Keratinocyte (primary cell): Measurements from ENCODE around the gene NADSYN1. TPM values are rescaled to one million over a fixed set of nuclear protein-coding genes. Genes with fewer than 3 reads are reported as not detected.

Experiments
- DNase-seq: peaks from one replicate; pipeline ENCODE4 v3.0.0-alpha.2; 2011; ENCODE audit warnings: low read depth, missing footprints, low spot score
- FAIRE-seq: peaks from 2 replicates; lab custom pipeline; 2011; peaks lifted over from hg19 to GRCh38; lab: Jason Lieb, UNC
- H2AFZ ChIP-seq: 2 replicates; pipeline ENCODE4 v1.6.0; 2012; ENCODE audit warnings: low read length, control low read depth, inconsistent platforms; ENCODE audit not compliant: control insufficient read depth
- H3K27ac ChIP-seq: 2 replicates; pipeline ENCODE4 v1.5.1; 2011; ENCODE audit warnings: low read length; ENCODE audit not compliant: control insufficient read depth, insufficient read depth
- H3K27me3 ChIP-seq: 3 replicates; pipeline ENCODE4 v1.6.0; 2011; ENCODE audit warnings: low read length; ENCODE audit not compliant: control insufficient read depth, insufficient read depth; ENCODE audit errors: extremely low read depth
- H3K36me3 ChIP-seq, 2 experiments: 2 replicates in 1 of 2; 3 replicates in 1 of 2; pipeline ENCODE4 v1.5.1; 2011; ENCODE audit warnings: low read length in 2 of 2, mild to moderate bottlenecking in 1 of 2; ENCODE audit not compliant: control insufficient read depth in 2 of 2, insufficient read depth in 2 of 2; ENCODE audit errors: extremely low read depth in 1 of 2
- H3K4me1 ChIP-seq: 3 replicates; pipeline ENCODE4 v1.5.1; 2011; ENCODE audit warnings: low read length; ENCODE audit not compliant: control insufficient read depth, insufficient read depth; ENCODE audit errors: extremely low read depth
- H3K4me2 ChIP-seq: 3 replicates; pipeline ENCODE4 v1.6.0; 2011; ENCODE audit warnings: low read depth, low read length; ENCODE audit not compliant: control insufficient read depth, insufficient read depth; ENCODE audit errors: extremely low read depth
- H3K4me3 ChIP-seq, 3 experiments: fragments of 200-600 bp in 1 of 3; sonication (generic) in 1 of 3; 2 replicates in 2 of 3; 3 replicates in 1 of 3; pipeline ENCODE4 v1.5.1; 2011 to 2016; ENCODE audit warnings: low read length in 3 of 3, mild to moderate bottlenecking in 3 of 3, control low read depth in 2 of 3, inconsistent platforms in 1 of 3, low read depth in 1 of 3, mixed read lengths in 1 of 3, mixed run types in 1 of 3, moderate library complexity in 1 of 3; ENCODE audit not compliant: control insufficient read depth in 2 of 3, insufficient read depth in 2 of 3; ENCODE audit errors: extremely low read depth in 1 of 3
- H3K79me2 ChIP-seq: 2 replicates; pipeline ENCODE4 v1.6.0; 2012; ENCODE audit warnings: low read length; ENCODE audit not compliant: control insufficient read depth, insufficient read depth
- H3K9ac ChIP-seq: 3 replicates; pipeline ENCODE4 v1.6.0; 2011; ENCODE audit warnings: low read length; ENCODE audit not compliant: control insufficient read depth, insufficient read depth; ENCODE audit errors: extremely low read depth
- H3K9me1 ChIP-seq: 3 replicates; pipeline ENCODE4 v1.6.0; 2011; ENCODE audit warnings: low read length; ENCODE audit not compliant: control insufficient read depth, insufficient read depth; ENCODE audit errors: extremely low read depth
- H3K9me3 ChIP-seq: 2 replicates; pipeline ENCODE4 v1.5.1; 2012; ENCODE audit warnings: low read depth, low read length; ENCODE audit not compliant: control insufficient read depth
- H4K20me1 ChIP-seq: 3 replicates; pipeline ENCODE4 v1.6.0; 2011; ENCODE audit warnings: low read length; ENCODE audit not compliant: control insufficient read depth, insufficient read depth; ENCODE audit errors: extremely low read depth
- EZH2 ChIP-seq: IDR thresholded peaks from one replicate; pipeline ENCODE4 v1.6.1; 2012; ENCODE audit warnings: inconsistent platforms, mild to moderate bottlenecking, low read length, moderate library complexity
- dilution Hi-C: fragments of 300-500 bp; cut with MboI; formaldehyde crosslinking; loops from one replicate; pipeline ENCODE4 v1.7.0; 2020; ENCODE audit warnings: low sequenced_read_pairs; ENCODE audit not compliant: extremely low pct_ligation_motif_present
- polyA plus RNA-seq, 5 experiments: library from polyadenylated mRNA; depleted of rRNA in 3 of 5; stranded (reverse) in 3 of 5; stranded (forward) in 1 of 5; unstranded in 1 of 5; fragments of >200 nt; gene quantifications; 1 replicate in 1 of 5; 2 replicates in 3 of 5; 3 replicates in 1 of 5; pipeline versions ENCODE4 v1.2.1 to v1.2.3, GENCODE V29; 2011 to 2012; ENCODE audit warnings: missing spikeins in 2 of 5, low read depth in 1 of 5, low replicate concordance in 1 of 5
- TF ChIP-seq, protein P1 (sequence below), 3 experiments: IDR thresholded peaks in 1 of 3; conservative IDR thresholded peaks in 1 of 3; optimal IDR thresholded peaks in 1 of 3; 2 replicates in 2 of 3; 3 replicates in 1 of 3; pipeline versions ENCODE3 to v1.5.1; 2011; ENCODE audit warnings: low read length in 3 of 3, mild to moderate bottlenecking in 3 of 3, moderate library complexity in 2 of 3, control low read depth in 1 of 3, inconsistent platforms in 1 of 3; ENCODE audit not compliant: insufficient read depth in 2 of 3; ENCODE audit errors: extremely low read depth in 1 of 3

NADSYN1 gene
- polyA plus RNA-seq, 1 donor (not counting 4 experiments of a cell fraction or from before 2014, with no cell fraction given) = 51.5 TPM

GRCh38 chr11:71437879-71438278 is 15.1 kb upstream of the NADSYN1 start:
- Histone ChIP-seq H3K9ac (no peak overlapping the region), H3K79me2 (peaks cover 6% of the 10 kb centered on the region), H3K4me2 (no peak overlapping the region), H2AFZ (no peak overlapping the region), H3K27me3 (no peaks in the 10 kb centered on the region), H3K4me1 (no peaks in the 10 kb centered on the region), H3K27ac (no peak overlapping the region), H3K9me3 (no peaks in the 10 kb centered on the region), H3K36me3 (peaks cover 48 to 57% of the 10 kb centered on the region in 2 experiments), H4K20me1 (peaks cover 3% of the 10 kb centered on the region), H3K9me1 (no peaks in the 10 kb centered on the region), H3K4me3 (no peak overlapping the region)
- dilution Hi-C loops = no loop called here
- FAIRE-seq (no peak), DNase-seq (no peak)
- TF ChIP-seq, protein P1, sequence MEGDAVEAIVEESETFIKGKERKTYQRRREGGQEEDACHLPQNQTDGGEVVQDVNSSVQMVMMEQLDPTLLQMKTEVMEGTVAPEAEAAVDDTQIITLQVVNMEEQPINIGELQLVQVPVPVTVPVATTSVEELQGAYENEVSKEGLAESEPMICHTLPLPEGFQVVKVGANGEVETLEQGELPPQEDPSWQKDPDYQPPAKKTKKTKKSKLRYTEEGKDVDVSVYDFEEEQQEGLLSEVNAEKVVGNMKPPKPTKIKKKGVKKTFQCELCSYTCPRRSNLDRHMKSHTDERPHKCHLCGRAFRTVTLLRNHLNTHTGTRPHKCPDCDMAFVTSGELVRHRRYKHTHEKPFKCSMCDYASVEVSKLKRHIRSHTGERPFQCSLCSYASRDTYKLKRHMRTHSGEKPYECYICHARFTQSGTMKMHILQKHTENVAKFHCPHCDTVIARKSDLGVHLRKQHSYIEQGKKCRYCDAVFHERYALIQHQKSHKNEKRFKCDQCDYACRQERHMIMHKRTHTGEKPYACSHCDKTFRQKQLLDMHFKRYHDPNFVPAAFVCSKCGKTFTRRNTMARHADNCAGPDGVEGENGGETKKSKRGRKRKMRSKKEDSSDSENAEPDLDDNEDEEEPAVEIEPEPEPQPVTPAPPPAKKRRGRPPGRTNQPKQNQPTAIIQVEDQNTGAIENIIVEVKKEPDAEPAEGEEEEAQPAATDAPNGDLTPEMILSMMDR (optimal IDR thresholded peaks at IDR 0.05 in 1 of 3, IDR thresholded peaks at IDR 0.05 in 1 of 3, conservative IDR thresholded peaks at IDR 0.05 in 1 of 3; ENCODE audit: extremely low read depth in 1 of 3, insufficient read depth in 2 of 3, low read length in 3 of 3) = no peak

- dilution Hi-C loops = no loop called here
- Histone ChIP-seq H3K4me1 (no peaks in the 10 kb centered on the region), H3K27me3 (no peaks in the 10 kb centered on the region), H3K36me3 (peaks cover 56 to 65% of the 10 kb centered on the region in 2 experiments), H3K4me2 (no peak overlapping the region), H3K27ac (no peak overlapping the region), H3K4me3 (no peak overlapping the region), H2AFZ (no peak overlapping the region), H3K9me1 (no peaks in the 10 kb centered on the region), H3K9me3 (no peaks in the 10 kb centered on the region), H4K20me1 (peaks cover 3% of the 10 kb centered on the region), H3K79me2 (peaks cover 8% of the 10 kb centered on the region), H3K9ac (no peak overlapping the region)
- FAIRE-seq (no peak), DNase-seq (no peak)
- TF ChIP-seq, protein P1 (optimal IDR thresholded peaks at IDR 0.05 in 1 of 3, IDR thresholded peaks at IDR 0.05 in 1 of 3, conservative IDR thresholded peaks at IDR 0.05 in 1 of 3; ENCODE audit: extremely low read depth in 1 of 3, insufficient read depth in 2 of 3, low read length in 3 of 3) = no peak
- TF ChIP-seq EZH2 = no peak
These were observed 14.4 kb upstream of the NADSYN1 start for GRCh38 chr11:71438650-71439049.
